ENCODE results near the gene TMEM123.
A peak's percentile ranks its signal among the peaks of the same experiment; 100 is the strongest.

The TMEM123 gene

DNA sequence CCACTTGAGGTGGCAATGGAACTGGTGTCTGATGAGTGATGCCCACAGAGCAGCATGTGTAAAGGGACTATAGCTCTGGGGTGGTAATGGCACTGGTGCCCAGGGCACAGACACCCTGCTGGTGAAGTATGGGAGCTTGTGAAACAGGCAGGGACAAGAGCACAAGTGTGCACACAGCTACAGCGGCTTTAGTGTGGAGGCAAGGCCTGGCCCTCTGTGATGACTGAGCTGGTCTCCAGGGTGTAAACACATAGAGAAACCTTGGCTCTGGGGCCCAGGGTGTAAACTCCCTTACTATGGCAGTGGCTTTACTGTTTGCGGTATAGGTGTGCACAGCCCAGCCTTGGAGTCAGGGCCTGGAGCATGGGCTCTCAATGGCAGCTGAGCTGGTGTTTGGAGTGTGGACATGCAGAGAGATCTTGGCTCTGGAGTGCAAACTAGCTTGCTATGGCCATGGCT lies 59.3 kb downstream of the TMEM123 start:
- Mint-ChIP-seq H3K27me3 (ENCODE audit: low read depth) (no peaks in the 10 kb centered on the region), H3K36me3 (ENCODE audit: low read depth) (peaks cover 42% of the 10 kb centered on the region), H3K4me3 (no peak overlapping the region), H3K4me1 (ENCODE audit: low read depth) (peaks cover 46% of the 10 kb centered on the region), H3K27ac (no peak overlapping the region), H3K9me3 (peaks cover 8% of the 10 kb centered on the region)

GRCh38 chr11:102391549-102392237 lies 60.9 kb downstream of the TMEM123 start:
- H3K9me3 Mint-ChIP-seq = peaks cover 8% of the 10 kb centered on the region
- H3K4me1 Mint-ChIP-seq (ENCODE audit: low read depth) = peaks cover 44% of the 10 kb centered on the region
- H3K27ac Mint-ChIP-seq = no peak overlapping the region
- no peaks in the 10 kb centered on the region for H3K27me3 Mint-ChIP-seq (ENCODE audit: low read depth)
- no peak overlapping the region for H3K4me3 Mint-ChIP-seq
- H3K36me3 Mint-ChIP-seq (ENCODE audit: low read depth) = peaks cover 46% of the 10 kb centered on the region

- H3K4me3 Mint-ChIP-seq = no peak overlapping the region
- H3K36me3 Mint-ChIP-seq (ENCODE audit: low read depth) = peaks cover 49% of the 10 kb centered on the region
- H3K4me1 Mint-ChIP-seq (ENCODE audit: low read depth) = peaks cover 42% of the 10 kb centered on the region
- H3K27me3 Mint-ChIP-seq (ENCODE audit: low read depth) = no peaks in the 10 kb centered on the region
- peak overlapping the region; percentile 37 for H3K27ac Mint-ChIP-seq
- peaks cover 8% of the 10 kb centered on the region for H3K9me3 Mint-ChIP-seq
Observed at GRCh38 chr11:102390667-102391465, 61.7 kb downstream of the TMEM123 start.

DNA sequence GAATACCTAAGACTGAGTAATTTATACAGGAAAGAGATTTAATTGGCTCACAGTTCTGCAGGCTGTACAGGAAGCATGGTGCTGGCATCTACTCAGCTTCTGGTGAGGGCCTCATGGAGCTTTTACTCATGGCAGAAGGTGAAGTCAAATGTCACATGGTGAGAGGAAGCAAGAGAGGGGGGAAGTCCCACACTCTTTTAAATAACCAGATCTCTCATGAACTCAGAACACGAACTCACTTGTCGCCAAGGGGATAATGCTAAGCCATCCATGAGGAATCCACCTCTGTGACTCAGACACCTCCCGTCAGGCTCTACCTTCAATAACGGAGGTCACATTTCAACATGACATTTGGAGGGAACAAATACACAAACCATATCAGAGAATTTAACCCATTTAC lies 63.3 kb downstream of the TMEM123 start:
- Mint-ChIP-seq H3K27ac (no peak overlapping the region), H3K4me3 (no peak overlapping the region), H3K4me1 (ENCODE audit: low read depth) (peaks cover 40% of the 10 kb centered on the region), H3K36me3 (ENCODE audit: low read depth) (peaks cover 56% of the 10 kb centered on the region), H3K9me3 (peaks cover 8% of the 10 kb centered on the region), H3K27me3 (ENCODE audit: low read depth) (no peaks in the 10 kb centered on the region)

DNA sequence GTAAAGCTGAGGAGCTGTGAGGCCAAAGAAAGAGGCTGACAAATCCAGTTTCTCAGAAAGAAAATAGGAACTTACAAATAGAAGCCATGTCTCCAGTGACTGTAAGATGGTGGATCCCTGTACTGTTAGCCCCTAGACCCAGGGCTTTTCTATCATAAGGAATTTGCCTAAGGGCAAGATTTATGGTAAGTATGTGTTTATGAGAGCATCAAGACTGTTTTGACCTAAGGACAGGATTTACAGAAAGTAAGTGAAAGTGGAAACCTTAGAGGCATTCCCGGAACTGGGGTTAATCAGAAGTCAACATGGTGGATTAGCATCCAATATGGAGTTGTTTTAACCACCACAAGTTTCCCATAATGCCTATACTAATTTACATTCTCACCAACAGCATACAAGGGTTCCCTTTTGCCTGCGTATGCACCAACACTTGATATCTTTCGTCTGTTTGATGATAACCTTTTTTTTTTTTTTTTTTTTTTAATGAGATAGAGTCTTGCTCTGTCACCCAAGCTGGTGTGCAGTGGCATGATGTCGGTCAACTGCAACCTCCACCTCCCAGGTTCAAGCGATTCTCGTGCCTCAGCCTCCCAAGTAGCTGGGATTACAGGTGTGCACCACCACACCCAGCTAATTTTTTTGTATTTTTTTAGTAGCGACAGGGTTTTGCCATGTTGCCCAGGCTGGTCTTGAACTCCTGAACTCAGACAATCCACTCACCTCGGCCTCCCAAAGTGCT lies 65.4 kb downstream of the TMEM123 start:
- Mint-ChIP-seq H3K27ac (no peak overlapping the region), H3K9me3 (peaks cover 8% of the 10 kb centered on the region), H3K27me3 (ENCODE audit: low read depth) (no peaks in the 10 kb centered on the region), H3K4me3 (no peak overlapping the region), H3K4me1 (ENCODE audit: low read depth) (peaks cover 27% of the 10 kb centered on the region), H3K36me3 (ENCODE audit: low read depth) (peaks cover 50% of the 10 kb centered on the region)

- Mint-ChIP-seq H3K36me3 (ENCODE audit: low read depth) (peaks cover 54% of the 10 kb centered on the region), H3K27me3 (ENCODE audit: low read depth) (no peaks in the 10 kb centered on the region), H3K4me3 (no peak overlapping the region), H3K9me3 (peaks cover 8% of the 10 kb centered on the region), H3K27ac (no peak overlapping the region), H3K4me1 (ENCODE audit: low read depth) (peaks cover 27% of the 10 kb centered on the region)
Observed at GRCh38 chr11:102386136-102386734, 66.3 kb downstream of the TMEM123 start.

GRCh38 chr11:102385085-102386007 lies 67.2 kb downstream of the TMEM123 start:
- Mint-ChIP-seq H3K36me3 (ENCODE audit: low read depth) (peaks cover 54% of the 10 kb centered on the region), H3K4me1 (ENCODE audit: low read depth) (peaks cover 22% of the 10 kb centered on the region), H3K4me3 (no peak overlapping the region), H3K9me3 (peaks cover 8% of the 10 kb centered on the region), H3K27me3 (ENCODE audit: low read depth) (no peaks in the 10 kb centered on the region), H3K27ac (no peak overlapping the region)

DNA sequence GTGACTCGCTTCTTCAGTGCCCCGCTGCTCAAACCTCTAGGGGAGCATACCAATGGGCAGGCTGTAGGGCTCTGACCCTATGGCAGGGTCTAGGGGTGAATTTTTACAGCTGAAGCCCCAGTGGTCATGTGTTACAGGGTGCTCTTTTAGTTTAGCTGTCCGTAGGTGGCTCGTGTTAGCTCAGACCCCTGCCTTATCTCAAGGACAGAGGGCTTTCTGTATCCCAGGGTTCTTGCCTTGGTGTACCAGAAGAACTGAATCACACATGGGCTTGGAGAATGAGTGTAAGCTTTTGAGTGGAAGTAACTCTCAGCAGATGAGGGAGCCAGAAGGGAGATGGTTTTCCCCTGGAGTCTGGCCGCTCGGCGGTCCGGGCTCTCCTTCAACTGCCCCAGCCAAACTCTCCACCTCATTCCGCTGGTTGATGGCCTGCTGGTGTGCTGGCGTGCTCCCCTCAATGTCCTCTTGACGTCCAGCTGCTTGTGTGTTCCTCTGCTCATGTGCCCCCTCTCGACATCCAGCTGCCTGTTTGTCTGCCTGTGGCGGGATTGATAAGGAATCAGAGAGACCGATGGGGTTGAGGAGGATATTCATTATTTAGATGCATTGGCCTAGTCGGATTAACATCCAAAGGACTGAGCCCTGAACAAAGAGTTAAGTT lies 68.0 kb downstream of the TMEM123 start:
- Mint-ChIP-seq H3K36me3 (ENCODE audit: low read depth) (peaks cover 59% of the 10 kb centered on the region), H3K4me3 (no peak overlapping the region), H3K9me3 (peaks cover 7% of the 10 kb centered on the region), H3K27me3 (ENCODE audit: low read depth) (no peaks in the 10 kb centered on the region), H3K27ac (no peak overlapping the region), H3K4me1 (ENCODE audit: low read depth) (peaks cover 19% of the 10 kb centered on the region)

DNA sequence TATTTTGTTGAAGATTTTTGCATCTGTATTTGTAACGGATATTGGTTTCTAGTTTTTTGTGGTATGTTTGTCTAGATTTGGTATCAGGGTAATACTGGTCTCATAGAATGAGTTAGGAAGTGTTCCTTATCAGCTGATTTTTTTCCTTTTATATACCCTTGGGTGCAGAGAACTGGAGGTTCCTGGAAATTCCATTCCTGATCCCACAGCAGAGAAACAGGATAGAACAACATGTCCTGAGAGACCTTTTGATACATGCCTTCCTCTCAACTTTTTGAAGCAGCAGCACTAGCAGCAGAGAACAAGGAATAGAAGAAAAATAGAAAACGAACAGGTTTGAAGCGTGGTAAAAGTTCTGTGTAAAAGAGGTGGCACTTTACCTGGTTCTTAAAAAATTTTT lies 68.7 kb downstream of the TMEM123 start:
- no peak overlapping the region for H3K4me3 Mint-ChIP-seq
- peaks cover 57% of the 10 kb centered on the region for H3K36me3 Mint-ChIP-seq (ENCODE audit: low read depth)
- H3K4me1 Mint-ChIP-seq (ENCODE audit: low read depth) = peaks cover 12% of the 10 kb centered on the region
- no peak overlapping the region for H3K27ac Mint-ChIP-seq
- H3K27me3 Mint-ChIP-seq (ENCODE audit: low read depth) = no peaks in the 10 kb centered on the region
- H3K9me3 Mint-ChIP-seq = no peaks in the 10 kb centered on the region

- peaks cover 58% of the 10 kb centered on the region for H3K36me3 Mint-ChIP-seq (ENCODE audit: low read depth)
- H3K27ac Mint-ChIP-seq = no peak overlapping the region
- H3K9me3 Mint-ChIP-seq = no peaks in the 10 kb centered on the region
- peaks cover 10% of the 10 kb centered on the region for H3K4me1 Mint-ChIP-seq (ENCODE audit: low read depth)
- H3K27me3 Mint-ChIP-seq (ENCODE audit: low read depth) = no peaks in the 10 kb centered on the region
- H3K4me3 Mint-ChIP-seq = no peak overlapping the region
Observed at GRCh38 chr11:102382384-102382783, 70.2 kb downstream of the TMEM123 start.

DNA sequence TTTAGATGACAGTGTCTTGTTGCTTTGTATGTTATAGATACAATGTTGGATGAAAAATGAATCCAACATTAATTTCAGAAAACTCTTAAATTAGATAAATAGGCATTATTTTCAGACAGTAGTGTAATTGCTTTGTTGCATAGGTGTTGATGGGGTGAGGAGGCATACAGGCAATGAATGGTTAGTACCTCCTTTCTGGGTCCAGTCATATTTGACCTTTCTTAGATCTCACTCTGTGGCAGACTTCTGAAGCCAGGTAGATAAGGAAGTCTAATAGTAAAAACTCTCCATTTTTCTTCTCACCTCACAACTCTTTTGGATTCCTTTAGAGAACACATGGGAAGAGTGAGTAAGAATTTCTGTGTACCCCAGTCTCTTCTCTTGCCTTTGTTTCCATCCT lies 73.7 kb downstream of the TMEM123 start:
- Mint-ChIP-seq H3K36me3 (ENCODE audit: low read depth) (peaks cover 50% of the 10 kb centered on the region), H3K27me3 (ENCODE audit: low read depth) (no peaks in the 10 kb centered on the region), H3K4me3 (no peak overlapping the region), H3K27ac (no peak overlapping the region), H3K9me3 (no peaks in the 10 kb centered on the region), H3K4me1 (ENCODE audit: low read depth) (peaks cover 13% of the 10 kb centered on the region)

DNA sequence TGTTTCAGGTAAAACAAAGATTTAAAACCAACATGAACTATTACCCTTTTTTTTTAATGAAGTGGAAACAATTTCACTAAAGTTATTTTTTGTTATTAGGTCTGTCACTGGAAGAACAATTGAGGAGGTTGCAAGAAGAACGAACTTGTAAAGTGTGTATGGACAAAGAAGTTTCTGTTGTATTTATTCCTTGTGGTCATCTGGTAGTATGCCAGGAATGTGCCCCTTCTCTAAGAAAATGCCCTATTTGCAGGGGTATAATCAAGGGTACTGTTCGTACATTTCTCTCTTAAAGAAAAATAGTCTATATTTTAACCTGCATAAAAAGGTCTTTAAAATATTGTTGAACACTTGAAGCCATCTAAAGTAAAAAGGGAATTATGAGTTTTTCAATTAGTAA lies 74.7 kb downstream of the TMEM123 start:
- Mint-ChIP-seq H3K27me3 (ENCODE audit: low read depth) (no peaks in the 10 kb centered on the region), H3K27ac (no peak overlapping the region), H3K36me3 (ENCODE audit: low read depth) (peaks cover 46% of the 10 kb centered on the region), H3K9me3 (no peaks in the 10 kb centered on the region), H3K4me1 (ENCODE audit: low read depth) (peaks cover 13% of the 10 kb centered on the region), H3K4me3 (no peak overlapping the region)

GRCh38 chr11:102375720-102376399 lies 76.7 kb downstream of the TMEM123 start:
- Mint-ChIP-seq H3K9me3 (no peaks in the 10 kb centered on the region), H3K36me3 (ENCODE audit: low read depth) (peaks cover 44% of the 10 kb centered on the region), H3K4me3 (no peak overlapping the region), H3K4me1 (ENCODE audit: low read depth) (peaks cover 18% of the 10 kb centered on the region), H3K27me3 (ENCODE audit: low read depth) (no peaks in the 10 kb centered on the region), H3K27ac (no peak overlapping the region)
